ENCODE results near the gene SCAMP2. TPM values are rescaled to one million over a fixed set of nuclear protein-coding genes. Genes with fewer than 3 reads are reported as not detected.

SCAMP2 gene
- total and polyA plus RNA-seq, 2 of the 13 experiments (the other 11 are each of a cell fraction or from before 2014, with no cell fraction given), result 34.8 to 121 TPM

GRCh38 chr15:74889390-74889882, 16.3 kb upstream of the SCAMP2 start (continued):
- TF ChIP-seq TIGD3 (CRISPR knock-in tag; IDR thresholded peaks at IDR 0.05; ENCODE audit: borderline replicate concordance) (0 out of 2 replicates have a peak, but pooled peaks have one; percentile 20), HNF1B (CRISPR knock-in tag; IDR thresholded peaks at IDR 0.05) (peak; percentile 74), NFE2 (CRISPR knock-in tag; IDR thresholded peaks at IDR 0.05) (no peak), GLMP (CRISPR knock-in tag; IDR thresholded peaks at IDR 0.05; ENCODE audit: borderline replicate concordance) (no peak), ISX (CRISPR knock-in tag; conservative IDR thresholded peaks at IDR 0.05) (0 out of 2 replicates have a peak, but pooled peaks have one; percentile 32), ZBTB39 (CRISPR knock-in tag; IDR thresholded peaks at IDR 0.05) (no peak), MTF1 (CRISPR knock-in tag; IDR thresholded peaks at IDR 0.05) (no peak), ZFP36 (IDR thresholded peaks at IDR 0.05; ENCODE audit: borderline replicate concordance, low read depth, low read length, partially characterized antibody) (no peak), ZBTB40 (IDR thresholded peaks at IDR 0.05) (no peak), ZBTB40 (CRISPR knock-in tag; IDR thresholded peaks at IDR 0.05) (no peak), ZNF253 (CRISPR knock-in tag; IDR thresholded peaks at IDR 0.05; ENCODE audit: borderline replicate concordance) (no peak), TFE3 (CRISPR knock-in tag; IDR thresholded peaks at IDR 0.05) (no peak)

Data from HepG2 (cell line).